ENCODE results near the gene FGFBP1. TPM values are rescaled to one million over a fixed set of nuclear protein-coding genes. Genes with fewer than 3 reads are reported as not detected.

Gene FGFBP1
- polyA plus RNA-seq, 1 donor from 2014 or later = not detected

- no peaks in the 10 kb centered on the region for H3K36me3 ChIP-seq (ENCODE audit: insufficient read depth, low read length)
- no peak overlapping the region for H3K9ac ChIP-seq (ENCODE audit: low read length)
Observed at GRCh38 chr4:15931451-15932210, 6.9 kb downstream of the FGFBP1 start.

DNA sequence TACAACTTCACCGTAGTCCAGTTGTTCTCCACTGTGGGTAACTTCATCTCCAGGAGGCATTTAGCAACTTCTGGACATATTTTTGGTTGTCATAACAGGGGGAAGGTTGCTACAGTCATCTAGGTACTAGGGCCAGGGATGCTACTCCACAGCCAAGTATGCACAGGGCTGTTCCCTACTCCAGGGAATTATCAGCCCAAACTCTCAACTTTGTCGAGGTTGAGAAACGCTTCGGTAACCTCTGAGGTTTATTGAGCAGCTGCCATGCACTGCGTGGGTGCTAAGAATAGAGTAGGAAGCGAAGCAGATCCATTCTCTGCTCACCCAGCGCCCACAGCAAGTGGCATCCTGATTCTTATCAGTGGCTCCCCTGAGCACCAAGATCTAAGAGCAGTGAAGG lies 8.2 kb downstream of the FGFBP1 start:
- H3F3A ChIP-seq (ENCODE audit: insufficient read depth, low read length, poor library complexity, severe bottlenecking) = no peaks in the 10 kb centered on the region
- H3K9me3 ChIP-seq (ENCODE audit: low read length) = no peaks in the 10 kb centered on the region
- H3K27me3 ChIP-seq (ENCODE audit: insufficient read depth, low read depth, low read length) = no peaks in the 10 kb centered on the region
- H3K79me2 ChIP-seq (replicated peaks; ENCODE audit: insufficient read depth, low read length) = no peaks in the 10 kb centered on the region
- no peak overlapping the region for H2AFZ ChIP-seq (ENCODE audit: low read depth, low read length)
- no peaks in the 10 kb centered on the region for H4K20me1 ChIP-seq (ENCODE audit: insufficient read depth)
- H3K36me3 ChIP-seq (ENCODE audit: insufficient read depth, low read length) = no peaks in the 10 kb centered on the region
- H3K27ac ChIP-seq (ENCODE audit: low read length) = no peak overlapping the region
- H3K4me2 ChIP-seq (ENCODE audit: low read length) = no peak overlapping the region
- H3K9me2 ChIP-seq (ENCODE audit: insufficient read depth, low read length) = no peaks in the 10 kb centered on the region
- TF ChIP-seq MXI1 (conservative IDR thresholded peaks at IDR 0.05; ENCODE audit: poor library complexity, severe bottlenecking) = no peak
- H3K9ac ChIP-seq (ENCODE audit: low read length) = no peak overlapping the region
- H3K4me3 ChIP-seq (ENCODE audit: low read length) = no peak overlapping the region

More at GRCh38 chr4:15931451-15932210, 6.9 kb downstream of the FGFBP1 start:
- no peaks in the 10 kb centered on the region for H3K79me2 ChIP-seq (replicated peaks; ENCODE audit: insufficient read depth, low read length)
- no peak for TF ChIP-seq POLR2AphosphoS5 (IDR thresholded peaks at IDR 0.05)
- H3K9me2 ChIP-seq (ENCODE audit: insufficient read depth, low read length) = no peaks in the 10 kb centered on the region
- no peak overlapping the region for H2AFZ ChIP-seq (ENCODE audit: low read depth, low read length)
- no peak overlapping the region for H3K4me2 ChIP-seq (ENCODE audit: low read length)
- no peaks in the 10 kb centered on the region for H4K20me1 ChIP-seq (ENCODE audit: insufficient read depth)
- H3K9me3 ChIP-seq (ENCODE audit: low read length) = no peaks in the 10 kb centered on the region
- no peak overlapping the region for H3K4me3 ChIP-seq (ENCODE audit: low read length)
- no peak overlapping the region for H3K27ac ChIP-seq (ENCODE audit: low read length)
- H3F3A ChIP-seq (ENCODE audit: insufficient read depth, low read length, poor library complexity, severe bottlenecking) = no peaks in the 10 kb centered on the region
- no peaks in the 10 kb centered on the region for H3K27me3 ChIP-seq (ENCODE audit: insufficient read depth, low read depth, low read length)

DNA sequence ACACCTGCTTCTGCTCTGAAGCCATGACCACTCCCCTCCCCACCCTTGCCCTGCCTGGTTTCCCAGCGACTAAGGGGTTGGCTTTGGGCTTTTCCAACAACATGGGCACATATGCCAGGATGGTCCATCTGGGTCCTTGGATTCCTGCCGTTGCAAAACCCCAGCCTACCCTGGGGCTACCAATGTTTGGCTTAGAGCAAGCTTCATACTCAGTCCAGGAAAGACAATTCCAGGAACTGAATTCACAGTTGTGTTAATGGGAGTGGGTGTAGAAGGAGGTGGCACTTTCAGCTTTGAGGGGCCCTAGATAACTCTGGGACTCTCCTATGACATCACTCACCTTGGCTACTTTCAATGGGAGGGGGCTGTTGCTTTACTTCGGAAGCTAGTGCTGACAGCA lies 9.0 kb downstream of the FGFBP1 start:
- Histone ChIP-seq H3K79me2 (replicated peaks; ENCODE audit: insufficient read depth, low read length) (no peaks in the 10 kb centered on the region), H3F3A (ENCODE audit: insufficient read depth, low read length, poor library complexity, severe bottlenecking) (no peaks in the 10 kb centered on the region), H3K9me2 (ENCODE audit: insufficient read depth, low read length) (no peaks in the 10 kb centered on the region), H2AFZ (ENCODE audit: low read depth, low read length) (no peak overlapping the region), H3K27ac (ENCODE audit: low read length) (no peak overlapping the region), H3K4me3 (ENCODE audit: low read length) (no peak overlapping the region), H4K20me1 (ENCODE audit: insufficient read depth) (no peaks in the 10 kb centered on the region), H3K9ac (ENCODE audit: low read length) (no peak overlapping the region), H3K9me3 (ENCODE audit: low read length) (no peaks in the 10 kb centered on the region), H3K36me3 (ENCODE audit: insufficient read depth, low read length) (no peaks in the 10 kb centered on the region), H3K4me2 (ENCODE audit: low read length) (no peak overlapping the region), H3K27me3 (ENCODE audit: insufficient read depth, low read depth, low read length) (no peaks in the 10 kb centered on the region)
- TF ChIP-seq REST (IDR thresholded peaks at IDR 0.05; ENCODE audit: borderline replicate concordance) = no peak
- TF ChIP-seq EP300 (conservative IDR thresholded peaks at IDR 0.05; ENCODE audit: poor library complexity, severe bottlenecking) = no peak
- no peak for TF ChIP-seq EZH2 (IDR thresholded peaks at IDR 0.05; ENCODE audit: borderline replicate concordance, insufficient read depth, low read length, poor library complexity, severe bottlenecking)
- TF ChIP-seq SMC3 (conservative IDR thresholded peaks at IDR 0.05; ENCODE audit: poor library complexity) = no peak
- no peak for TF ChIP-seq MXI1 (conservative IDR thresholded peaks at IDR 0.05; ENCODE audit: poor library complexity, severe bottlenecking)
- no peak for TF ChIP-seq TAF1 (IDR thresholded peaks at IDR 0.05; ENCODE audit: low read depth)
- TF ChIP-seq POLR2AphosphoS5 (IDR thresholded peaks at IDR 0.05) = no peak
- TF ChIP-seq, protein P1, sequence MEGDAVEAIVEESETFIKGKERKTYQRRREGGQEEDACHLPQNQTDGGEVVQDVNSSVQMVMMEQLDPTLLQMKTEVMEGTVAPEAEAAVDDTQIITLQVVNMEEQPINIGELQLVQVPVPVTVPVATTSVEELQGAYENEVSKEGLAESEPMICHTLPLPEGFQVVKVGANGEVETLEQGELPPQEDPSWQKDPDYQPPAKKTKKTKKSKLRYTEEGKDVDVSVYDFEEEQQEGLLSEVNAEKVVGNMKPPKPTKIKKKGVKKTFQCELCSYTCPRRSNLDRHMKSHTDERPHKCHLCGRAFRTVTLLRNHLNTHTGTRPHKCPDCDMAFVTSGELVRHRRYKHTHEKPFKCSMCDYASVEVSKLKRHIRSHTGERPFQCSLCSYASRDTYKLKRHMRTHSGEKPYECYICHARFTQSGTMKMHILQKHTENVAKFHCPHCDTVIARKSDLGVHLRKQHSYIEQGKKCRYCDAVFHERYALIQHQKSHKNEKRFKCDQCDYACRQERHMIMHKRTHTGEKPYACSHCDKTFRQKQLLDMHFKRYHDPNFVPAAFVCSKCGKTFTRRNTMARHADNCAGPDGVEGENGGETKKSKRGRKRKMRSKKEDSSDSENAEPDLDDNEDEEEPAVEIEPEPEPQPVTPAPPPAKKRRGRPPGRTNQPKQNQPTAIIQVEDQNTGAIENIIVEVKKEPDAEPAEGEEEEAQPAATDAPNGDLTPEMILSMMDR (IDR thresholded peaks at IDR 0.05; ENCODE audit: poor library complexity, severe bottlenecking) = no peak
- TF ChIP-seq RAD21 (conservative IDR thresholded peaks at IDR 0.05) = no peak

Data from neural cell (in vitro differentiated cells).